ENCODE results near the gene SMURF1. TPM values are rescaled to one million over a fixed set of nuclear protein-coding genes. Genes with fewer than 3 reads are reported as not detected.

SMURF1 gene
- total RNA-seq, 1 donor from 2014 or later: 44.7 TPM

GRCh38 chr7:99115379-99115778 is 28.5 kb downstream of the SMURF1 start:
- H3K4me1 ChIP-seq (ENCODE audit: insufficient read depth, low read length): peaks cover 11% of the 10 kb centered on the region
- peaks cover 85% of the 10 kb centered on the region for H4K20me1 ChIP-seq (ENCODE audit: insufficient read depth, low read length)
- no peaks in the 10 kb centered on the region for H3K36me3 ChIP-seq (ENCODE audit: insufficient read depth, low read length)
- H3K79me2 ChIP-seq (ENCODE audit: insufficient read depth, low read length): peaks cover 98% of the 10 kb centered on the region
- no peak overlapping the region for H3K4me2 ChIP-seq (ENCODE audit: low read length)
- peaks cover 12% of the 10 kb centered on the region for H3K9me3 Mint-ChIP-seq (ENCODE audit: unreplicated experiment)
- no peak overlapping the region for H3K4me3 Mint-ChIP-seq (ENCODE audit: unreplicated experiment)
- H3K9ac ChIP-seq (ENCODE audit: low read length): no peak overlapping the region
- peaks cover 26% of the 10 kb centered on the region for H3K4me1 Mint-ChIP-seq (ENCODE audit: low read depth, unreplicated experiment)
- H3K36me3 Mint-ChIP-seq (ENCODE audit: low read depth, unreplicated experiment): peaks cover 27% of the 10 kb centered on the region
- H2AFZ ChIP-seq (ENCODE audit: low read depth, low read length): no peak overlapping the region
- no peaks in the 10 kb centered on the region for H3K27me3 ChIP-seq (ENCODE audit: insufficient read depth, low read length)
- H3K9me3 ChIP-seq (ENCODE audit: insufficient read depth, low read depth, low read length): no peaks in the 10 kb centered on the region
- no peak for DNase-seq (ENCODE audit: low read depth)
- TF ChIP-seq CTCF (IDR thresholded peaks at IDR 0.05; ENCODE audit: insufficient read depth, low read depth, low read length): no peak
- FAIRE-seq: no peak
- H3K4me3 ChIP-seq (ENCODE audit: insufficient read depth, low read depth, low read length): no peak overlapping the region
- no peak overlapping the region for H3K27ac Mint-ChIP-seq (ENCODE audit: unreplicated experiment)
- no peaks in the 10 kb centered on the region for H3K27me3 Mint-ChIP-seq (ENCODE audit: low read depth, unreplicated experiment)
- no peak overlapping the region for H3K27ac ChIP-seq (ENCODE audit: low read depth, low read length)

DNA sequence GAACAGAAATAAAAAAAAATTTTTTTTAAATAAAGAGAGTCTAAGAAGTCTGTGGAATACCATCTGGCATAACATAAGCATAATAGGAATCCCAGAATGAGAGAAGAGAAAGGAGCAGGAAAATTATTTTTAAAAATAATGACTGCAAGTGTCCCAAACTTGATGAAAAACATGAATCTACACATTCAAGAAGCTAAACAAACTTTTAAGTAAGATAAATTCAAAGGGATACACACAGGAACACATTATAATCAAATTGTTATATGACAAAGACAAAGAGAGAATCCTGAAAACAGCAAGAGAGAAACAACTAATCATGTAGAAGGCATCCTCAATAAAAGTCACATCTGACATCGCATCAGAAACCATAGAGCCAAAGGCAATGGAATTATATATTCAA is 30.9 kb downstream of the SMURF1 start:
- no peaks in the 10 kb centered on the region for H3K9me3 ChIP-seq (ENCODE audit: insufficient read depth, low read depth, low read length)
- DNase-seq (ENCODE audit: low read depth): no peak
- H3K4me3 ChIP-seq (ENCODE audit: insufficient read depth, low read depth, low read length): no peak overlapping the region
- Mint-ChIP-seq H3K27ac (ENCODE audit: unreplicated experiment) (no peak overlapping the region), H3K27me3 (ENCODE audit: low read depth, unreplicated experiment) (no peaks in the 10 kb centered on the region), H3K4me1 (ENCODE audit: low read depth, unreplicated experiment) (peaks cover 38% of the 10 kb centered on the region), H3K9me3 (ENCODE audit: unreplicated experiment) (peaks cover 10% of the 10 kb centered on the region), H3K36me3 (ENCODE audit: low read depth, unreplicated experiment) (peaks cover 16% of the 10 kb centered on the region), H3K4me3 (ENCODE audit: unreplicated experiment) (no peak overlapping the region)
- no peaks in the 10 kb centered on the region for H3K27me3 ChIP-seq (ENCODE audit: insufficient read depth, low read length)
- H4K20me1 ChIP-seq (ENCODE audit: insufficient read depth, low read length): peaks cover 82% of the 10 kb centered on the region
- H2AFZ ChIP-seq (ENCODE audit: low read depth, low read length): no peak overlapping the region
- H3K4me1 ChIP-seq (ENCODE audit: insufficient read depth, low read length): peaks cover 29% of the 10 kb centered on the region
- no peak for FAIRE-seq
- no peaks in the 10 kb centered on the region for H3K36me3 ChIP-seq (ENCODE audit: insufficient read depth, low read length)
- H3K9ac ChIP-seq (ENCODE audit: low read length): no peak overlapping the region
- TF ChIP-seq EZH2 (IDR thresholded peaks at IDR 0.05; ENCODE audit: insufficient read depth, low read length) (no peak), CTCF (IDR thresholded peaks at IDR 0.05; ENCODE audit: insufficient read depth, low read depth, low read length) (no peak)
- H3K4me2 ChIP-seq (ENCODE audit: low read length): no peak overlapping the region
- no peak overlapping the region for H3K27ac ChIP-seq (ENCODE audit: low read depth, low read length)
- H3K79me2 ChIP-seq (ENCODE audit: insufficient read depth, low read length): peaks cover 96% of the 10 kb centered on the region

- Histone ChIP-seq H3K79me2 (ENCODE audit: insufficient read depth, low read length) (peaks cover 98% of the 10 kb centered on the region), H3K4me3 (ENCODE audit: insufficient read depth, low read depth, low read length) (no peak overlapping the region), H3K9ac (ENCODE audit: low read length) (no peak overlapping the region), H3K27me3 (ENCODE audit: insufficient read depth, low read length) (no peaks in the 10 kb centered on the region), H3K4me2 (ENCODE audit: low read length) (no peak overlapping the region), H2AFZ (ENCODE audit: low read depth, low read length) (no peak overlapping the region), H3K9me3 (ENCODE audit: insufficient read depth, low read depth, low read length) (no peaks in the 10 kb centered on the region), H3K27ac (ENCODE audit: low read depth, low read length) (no peak overlapping the region), H3K4me1 (ENCODE audit: insufficient read depth, low read length) (peaks cover 36% of the 10 kb centered on the region), H3K36me3 (ENCODE audit: insufficient read depth, low read length) (no peaks in the 10 kb centered on the region), H4K20me1 (ENCODE audit: insufficient read depth, low read length) (peaks cover 87% of the 10 kb centered on the region)
- Mint-ChIP-seq H3K4me3 (ENCODE audit: unreplicated experiment) (peak overlapping the region; percentile 4), H3K27ac (ENCODE audit: unreplicated experiment) (no peak overlapping the region), H3K27me3 (ENCODE audit: low read depth, unreplicated experiment) (no peaks in the 10 kb centered on the region), H3K4me1 (ENCODE audit: low read depth, unreplicated experiment) (peaks cover 45% of the 10 kb centered on the region), H3K36me3 (ENCODE audit: low read depth, unreplicated experiment) (peaks cover 15% of the 10 kb centered on the region), H3K9me3 (ENCODE audit: unreplicated experiment) (peaks cover 10% of the 10 kb centered on the region)
- DNase-seq (ENCODE audit: low read depth): no peak
- FAIRE-seq: no peak
- TF ChIP-seq EZH2 (IDR thresholded peaks at IDR 0.05; ENCODE audit: insufficient read depth, low read length) (no peak), CTCF (IDR thresholded peaks at IDR 0.05; ENCODE audit: insufficient read depth, low read depth, low read length) (no peak)
These were observed 31.8 kb downstream of the SMURF1 start for GRCh38 chr7:99112097-99112496.
